Omental fat pad (tissue), 4 donors: ENCODE data around the gene PLAC9. TPM values are rescaled to one million over a fixed set of nuclear protein-coding genes. Genes with fewer than 3 reads are reported as not detected.

ENCODE experiments used
- ATAC-seq: fragments of 150-250 bp; one replicate; pipeline ENCODE4 v1.9.1; 2016; ENCODE audit warnings: mild to moderate bottlenecking, moderate library complexity; ENCODE audit not compliant: low FRiP score
- DNase-seq: peaks from one replicate; pipeline ENCODE4 v3.0.0-alpha.2; 2019; ENCODE audit warnings: low spot score
- total RNA-seq, 4 donors: library from RNA; depleted of rRNA; stranded (reverse); fragments of >200 nt; gene quantifications; one replicate each; pipeline ENCODE4 v1.1.0, GENCODE V29; 2016
- TF ChIP-seq, protein P1 (sequence below), 3 donors: fragments of 450-650 bp; IDR thresholded peaks; one replicate each; pipeline ENCODE4 v1.5.1; 2016 to 2017; ENCODE audit warnings: antibody characterized with exemption in 3 of 3, mild to moderate bottlenecking in 3 of 3, moderate library complexity in 2 of 3

The PLAC9 gene
- total RNA-seq, 4 donors from 2014 or later: 18.0 to 116 (median 20.8) TPM

DNA sequence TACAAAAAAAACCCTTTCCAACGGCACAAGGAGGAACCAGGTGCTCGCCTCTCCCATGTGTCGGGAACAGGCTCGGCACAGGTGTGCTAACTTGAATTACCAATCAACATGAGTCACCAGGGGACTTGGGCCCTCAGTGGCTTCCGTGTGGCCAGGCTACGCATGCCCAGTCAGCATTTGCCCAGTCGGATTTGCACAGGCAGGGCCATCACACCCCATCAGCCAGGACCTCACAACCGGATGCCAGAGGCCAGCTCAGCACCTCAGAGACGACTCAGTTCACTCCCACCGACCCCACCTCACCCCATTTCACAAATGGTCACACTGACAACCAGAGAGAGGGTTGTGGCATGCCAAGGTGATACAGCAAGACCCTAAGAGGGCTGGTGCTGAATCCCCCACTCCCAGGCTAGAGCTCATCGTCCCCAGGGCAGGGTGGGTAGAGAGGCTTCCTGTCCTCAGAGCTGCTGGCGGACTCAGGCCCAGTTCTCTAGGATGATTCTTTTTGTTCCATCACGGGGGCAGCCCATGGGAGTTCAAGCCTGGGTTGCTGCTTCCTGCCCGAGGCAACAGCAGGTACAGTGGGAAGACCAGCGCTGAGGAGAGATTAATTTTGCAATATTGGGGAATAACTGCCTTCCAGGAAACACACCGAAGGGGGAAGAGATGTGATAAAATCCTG lies 59.2 kb downstream of the PLAC9 start:
- no peak for DNase-seq
- ATAC-seq: no peak
- TF ChIP-seq, protein P1, sequence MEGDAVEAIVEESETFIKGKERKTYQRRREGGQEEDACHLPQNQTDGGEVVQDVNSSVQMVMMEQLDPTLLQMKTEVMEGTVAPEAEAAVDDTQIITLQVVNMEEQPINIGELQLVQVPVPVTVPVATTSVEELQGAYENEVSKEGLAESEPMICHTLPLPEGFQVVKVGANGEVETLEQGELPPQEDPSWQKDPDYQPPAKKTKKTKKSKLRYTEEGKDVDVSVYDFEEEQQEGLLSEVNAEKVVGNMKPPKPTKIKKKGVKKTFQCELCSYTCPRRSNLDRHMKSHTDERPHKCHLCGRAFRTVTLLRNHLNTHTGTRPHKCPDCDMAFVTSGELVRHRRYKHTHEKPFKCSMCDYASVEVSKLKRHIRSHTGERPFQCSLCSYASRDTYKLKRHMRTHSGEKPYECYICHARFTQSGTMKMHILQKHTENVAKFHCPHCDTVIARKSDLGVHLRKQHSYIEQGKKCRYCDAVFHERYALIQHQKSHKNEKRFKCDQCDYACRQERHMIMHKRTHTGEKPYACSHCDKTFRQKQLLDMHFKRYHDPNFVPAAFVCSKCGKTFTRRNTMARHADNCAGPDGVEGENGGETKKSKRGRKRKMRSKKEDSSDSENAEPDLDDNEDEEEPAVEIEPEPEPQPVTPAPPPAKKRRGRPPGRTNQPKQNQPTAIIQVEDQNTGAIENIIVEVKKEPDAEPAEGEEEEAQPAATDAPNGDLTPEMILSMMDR (IDR thresholded peaks at IDR 0.05): no peak

DNA sequence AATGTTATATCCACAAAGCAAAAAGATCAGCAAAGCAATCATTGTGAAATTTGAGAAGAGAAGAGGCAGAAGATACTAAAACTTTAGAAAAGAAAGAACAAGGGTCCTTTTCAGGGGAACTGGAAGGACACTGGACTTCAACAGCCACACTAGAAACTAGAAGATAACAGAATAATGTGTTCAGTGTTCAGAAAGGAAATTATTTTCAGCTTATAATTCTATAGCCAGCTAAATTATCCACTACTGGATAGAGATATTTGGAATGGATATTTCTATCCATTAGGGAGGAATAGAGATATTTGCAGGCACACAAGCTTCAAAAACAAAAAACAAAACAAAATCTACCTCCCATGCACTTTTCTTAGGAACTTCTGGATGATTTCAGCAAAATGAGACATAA lies 60.0 kb downstream of the PLAC9 start:
- TF ChIP-seq, protein P1 (IDR thresholded peaks at IDR 0.05): no peak
- DNase-seq (no peak), ATAC-seq (no peak)

DNA sequence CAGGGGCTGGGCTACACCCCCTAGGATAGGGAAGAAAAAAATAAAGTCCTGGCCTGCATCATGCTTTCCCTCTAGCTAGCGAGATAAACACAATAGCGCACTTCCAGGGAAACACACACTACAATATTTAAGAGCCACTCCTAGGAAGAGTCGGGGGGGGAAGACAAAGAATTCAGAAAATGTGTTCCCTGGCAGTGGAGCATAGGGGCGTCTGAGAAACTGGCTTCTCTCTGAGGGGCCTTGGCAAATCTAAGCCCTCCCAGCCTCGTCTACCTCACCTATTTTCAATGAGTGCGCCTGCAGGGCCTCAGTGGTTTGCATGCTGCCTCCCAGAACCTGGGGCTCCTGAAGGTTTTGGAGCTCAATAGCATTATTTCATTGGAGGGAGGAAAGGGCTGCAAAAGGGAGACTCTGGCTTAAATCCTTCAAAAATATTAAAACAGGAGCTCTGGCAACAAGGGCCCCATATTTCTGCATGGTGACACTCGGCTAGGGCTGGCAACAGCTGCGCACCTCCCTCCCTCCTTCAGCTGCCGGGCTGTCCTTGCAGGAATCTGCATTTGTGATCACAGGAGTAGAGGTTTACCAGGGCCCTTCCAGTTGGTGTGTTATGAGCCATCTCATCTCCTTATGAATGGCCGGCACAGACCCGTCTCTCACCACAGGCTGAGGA lies 62.0 kb downstream of the PLAC9 start:
- ATAC-seq: no peak
- no peak for DNase-seq
- TF ChIP-seq, protein P1 (IDR thresholded peaks at IDR 0.05): no peak

Other genes with a start within 250 kb of the PLAC9 start
- gene SFTPD, start 183.6 kb upstream of the PLAC9 start, total RNA-seq: under 1 TPM in 2 of 4 donors, not detected in 2; 0.65 to 0.96 TPM
- gene TMEM254, start 54.1 kb upstream of the PLAC9 start, total RNA-seq: 10 to 100 TPM in 2 of 4 donors, 1 to 10 TPM in 2; 7.1 to 16.4 (median 11.0) TPM
- 100 to 1,000 TPM; 103 to 148 (median 121) TPM for gene ANXA11, start 72.8 kb downstream of the PLAC9 start, total RNA-seq
- gene MAT1A, start 156.9 kb downstream of the PLAC9 start, total RNA-seq: not detected
- not detected for gene DYDC1, start 224.0 kb downstream of the PLAC9 start, total RNA-seq
- not detected for gene DYDC2, start 224.1 kb downstream of the PLAC9 start, total RNA-seq